PC-3 (cell line): ENCODE data around the gene ZNF831. TPM values are rescaled to one million over a fixed set of nuclear protein-coding genes. Genes with fewer than 3 reads are reported as not detected.
A peak's percentile ranks its signal among the peaks of the same experiment; 100 is the strongest.

Source experiments
- ATAC-seq: fragments of 200-7000 bp; cut with Tn5 transposase; 2 replicates; pipeline ENCODE4 v1.9.1; 2020; ENCODE audit warnings: mild to moderate bottlenecking, moderate library complexity
- BruUV-seq: library from RNA; stranded (reverse); fragments of 400-500 nt; replicated peaks from 2 replicates; lab custom pipeline; 2021; lab: Mats Ljungman, UMichigan
- CTCF ChIA-PET: fragments of 300-600 bp; sonication (Branson Sonifier 250); formaldehyde crosslinking; loops from one replicate; lab custom pipeline; 2022; ENCODE audit warnings: antibody characterized with exemption; lab: Charles Lee
- POLR2A ChIA-PET: fragments of 300-600 bp; sonication (Branson Sonifier 250); formaldehyde crosslinking; loops from one replicate; lab custom pipeline; 2022; ENCODE audit warnings: antibody characterized with exemption; ENCODE audit not compliant: unreplicated experiment; lab: Charles Lee
- DNase-seq: peaks from one replicate; pipeline ENCODE4 v3.0.0-alpha.2; 2015
- H2AFZ ChIP-seq: fragments of 300-600 bp; sonication (generic); 2 replicates; pipeline ENCODE4 v1.6.0; 2016; ENCODE audit warnings: antibody characterized with exemption, low read length
- H3F3A ChIP-seq: fragments of 300-600 bp; sonication (generic); one replicate; pipeline ENCODE4 v1.6.0; 2017; ENCODE audit warnings: antibody characterized with exemption, low read length, control low read depth, mild to moderate bottlenecking; ENCODE audit not compliant: unreplicated experiment
- H3K27ac ChIP-seq: fragments of 300-600 bp; sonication (generic); 2 replicates; pipeline ENCODE4 v1.5.1; 2016; ENCODE audit warnings: mild to moderate bottlenecking, low read length
- H3K27me3 ChIP-seq: fragments of 300-600 bp; sonication (generic); 2 replicates; pipeline ENCODE4 v1.6.1; 2016; ENCODE audit warnings: low read length, mixed read lengths
- H3K36me3 ChIP-seq: fragments of 300-600 bp; sonication (generic); 2 replicates; pipeline ENCODE4 v1.6.1; 2016; ENCODE audit warnings: low read depth, mixed run types, low read length, mixed read lengths
- H3K4me1 ChIP-seq: fragments of 300-600 bp; sonication (generic); 2 replicates; pipeline ENCODE4 v1.5.1; 2016; ENCODE audit warnings: low read length; ENCODE audit not compliant: insufficient read depth
- H3K4me2 ChIP-seq: fragments of 300-600 bp; sonication (generic); 2 replicates; pipeline ENCODE4 v1.6.0; 2016; ENCODE audit warnings: low read length
- H3K4me3 ChIP-seq: fragments of 300-600 bp; sonication (generic); 2 replicates; pipeline ENCODE4 v1.5.1; 2016; ENCODE audit warnings: mild to moderate bottlenecking, low read length, mixed read lengths
- H3K79me2 ChIP-seq: fragments of 300-600 bp; sonication (generic); 2 replicates; pipeline ENCODE4 v1.6.1; 2017; ENCODE audit warnings: low read length, mixed read lengths
- H3K9ac ChIP-seq: fragments of 300-600 bp; sonication (generic); 2 replicates; pipeline ENCODE4 v1.6.0; 2016; ENCODE audit warnings: mild to moderate bottlenecking, low read length
- H3K9me2 ChIP-seq: fragments of 300-600 bp; sonication (generic); replicated peaks from 2 replicates; pipeline ENCODE4 v1.6.1; 2016; ENCODE audit warnings: mixed run types, low read length, mixed read lengths
- H3K9me3 ChIP-seq: fragments of 300-600 bp; sonication (generic); 2 replicates; pipeline ENCODE4 v1.6.1; 2016; ENCODE audit warnings: low read length, mixed read lengths
- H4K20me1 ChIP-seq: fragments of 300-600 bp; sonication (generic); 2 replicates; pipeline ENCODE4 v1.6.1; 2016; ENCODE audit warnings: low read length, mixed read lengths
- EZH2 ChIP-seq: fragments of 300-600 bp; sonication (generic); IDR thresholded peaks from one replicate; pipeline ENCODE4 v1.6.1; 2017; ENCODE audit warnings: antibody characterized with exemption, mild to moderate bottlenecking, low read length; ENCODE audit not compliant: unreplicated experiment
- EZH2phosphoT487 ChIP-seq: fragments of 300-600 bp; sonication (generic); IDR thresholded peaks from 2 replicates; pipeline ENCODE4 v1.6.1; 2018; ENCODE audit warnings: mild to moderate bottlenecking, antibody characterized with exemption, low read length, borderline replicate concordance
- intact Hi-C: fragments of 100-400 bp; cut with micrococcal nuclease; formaldehyde crosslinking; loops from 2 replicates; pipeline ENCODE4 v1.9.0; 2023
- total RNA-seq: library from RNA; depleted of rRNA; stranded (reverse); fragments of >200 nt; gene quantifications from 2 replicates; pipeline ENCODE4 v1.2.3, GENCODE V29; 2014
- TF ChIP-seq, protein P1 (sequence below): fragments of 300-600 bp; sonication (generic); conservative IDR thresholded peaks from 2 replicates; pipeline ENCODE4 v1.5.1; 2017; ENCODE audit warnings: antibody characterized with exemption, low read depth, mild to moderate bottlenecking, low read length

Gene ZNF831
- total RNA-seq, 1 experiment from 2014 or later = not detected

DNA sequence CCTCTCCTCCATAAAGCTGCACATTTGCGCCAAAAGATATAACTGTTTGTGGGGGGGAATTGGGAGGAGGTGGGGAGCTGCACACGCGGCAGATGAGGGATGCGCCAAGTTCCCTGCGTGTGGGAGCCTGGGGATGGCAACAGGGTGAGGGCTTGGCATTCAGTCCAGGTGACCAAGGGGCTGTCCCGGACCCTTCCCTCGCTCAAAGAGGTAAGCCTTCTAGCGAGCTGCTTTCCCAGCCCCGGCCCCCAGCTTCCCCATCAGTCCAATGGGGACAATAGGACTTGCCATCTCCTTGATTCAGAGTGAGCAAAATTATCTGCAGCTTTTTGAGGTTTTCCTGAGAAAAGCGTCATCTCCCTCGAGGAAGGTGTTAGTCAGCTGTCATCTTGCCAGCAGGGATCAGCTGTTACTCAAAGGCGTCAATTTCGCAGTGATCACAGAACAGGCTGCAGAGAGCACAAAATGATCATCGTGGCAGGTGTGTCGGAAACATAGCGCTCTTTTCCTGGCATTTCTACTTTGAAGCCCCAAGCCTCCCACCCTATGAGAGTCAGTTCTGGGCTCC is 21.3 kb downstream of the ZNF831 start:
- ATAC-seq (no peak), DNase-seq (peak; percentile 25)
- Histone ChIP-seq H3K27me3 (peaks cover 68% of the 10 kb centered on the region), H3F3A (no peaks in the 10 kb centered on the region), H3K79me2 (no peaks in the 10 kb centered on the region), H3K4me1 (no peaks in the 10 kb centered on the region), H3K9me2 (no peaks in the 10 kb centered on the region), H3K9me3 (no peaks in the 10 kb centered on the region), H3K27ac (no peak overlapping the region), H4K20me1 (no peaks in the 10 kb centered on the region), H3K4me2 (no peak overlapping the region), H2AFZ (no peak overlapping the region), H3K36me3 (no peaks in the 10 kb centered on the region), H3K9ac (no peak overlapping the region), H3K4me3 (no peak overlapping the region)
- CTCF ChIA-PET = no interaction called here
- intact Hi-C loops = no loop called here
- no TSS peak for BruUV-seq
- POLR2A ChIA-PET = no interaction called here
- TF ChIP-seq, protein P1, sequence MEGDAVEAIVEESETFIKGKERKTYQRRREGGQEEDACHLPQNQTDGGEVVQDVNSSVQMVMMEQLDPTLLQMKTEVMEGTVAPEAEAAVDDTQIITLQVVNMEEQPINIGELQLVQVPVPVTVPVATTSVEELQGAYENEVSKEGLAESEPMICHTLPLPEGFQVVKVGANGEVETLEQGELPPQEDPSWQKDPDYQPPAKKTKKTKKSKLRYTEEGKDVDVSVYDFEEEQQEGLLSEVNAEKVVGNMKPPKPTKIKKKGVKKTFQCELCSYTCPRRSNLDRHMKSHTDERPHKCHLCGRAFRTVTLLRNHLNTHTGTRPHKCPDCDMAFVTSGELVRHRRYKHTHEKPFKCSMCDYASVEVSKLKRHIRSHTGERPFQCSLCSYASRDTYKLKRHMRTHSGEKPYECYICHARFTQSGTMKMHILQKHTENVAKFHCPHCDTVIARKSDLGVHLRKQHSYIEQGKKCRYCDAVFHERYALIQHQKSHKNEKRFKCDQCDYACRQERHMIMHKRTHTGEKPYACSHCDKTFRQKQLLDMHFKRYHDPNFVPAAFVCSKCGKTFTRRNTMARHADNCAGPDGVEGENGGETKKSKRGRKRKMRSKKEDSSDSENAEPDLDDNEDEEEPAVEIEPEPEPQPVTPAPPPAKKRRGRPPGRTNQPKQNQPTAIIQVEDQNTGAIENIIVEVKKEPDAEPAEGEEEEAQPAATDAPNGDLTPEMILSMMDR = no peak
- TF ChIP-seq EZH2phosphoT487 = no peak
- no peak for TF ChIP-seq EZH2

DNA sequence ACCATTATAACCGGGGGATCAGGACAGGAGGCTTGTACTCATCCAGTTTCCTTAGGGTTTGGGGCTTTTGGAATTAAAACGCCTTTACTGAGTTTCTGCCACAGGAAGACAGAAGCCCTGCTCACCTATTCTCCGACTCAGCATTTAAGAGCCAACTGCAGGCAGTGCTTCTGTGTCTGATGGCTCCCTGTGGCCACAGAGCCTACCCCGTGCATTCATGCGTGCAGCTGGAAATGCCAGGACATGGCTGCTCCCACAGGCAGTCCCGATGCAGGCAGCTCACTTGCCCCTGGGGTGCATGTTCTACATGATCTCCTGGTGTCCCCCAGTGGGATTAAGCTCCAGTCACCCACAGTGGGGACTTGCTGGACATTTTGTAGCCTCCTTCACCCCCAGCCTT is 22.2 kb downstream of the ZNF831 start:
- CTCF ChIA-PET = no interaction called here

GRCh38 chr20:59190466-59190865 is 26.8 kb downstream of the ZNF831 start:
- Histone ChIP-seq H3K9ac (no peak overlapping the region), H3K27me3 (peaks cover 86% of the 10 kb centered on the region), H2AFZ (no peak overlapping the region), H4K20me1 (no peaks in the 10 kb centered on the region), H3K4me1 (no peaks in the 10 kb centered on the region), H3F3A (no peaks in the 10 kb centered on the region), H3K4me2 (no peak overlapping the region), H3K79me2 (no peaks in the 10 kb centered on the region), H3K9me3 (no peaks in the 10 kb centered on the region), H3K9me2 (no peaks in the 10 kb centered on the region), H3K27ac (no peak overlapping the region), H3K4me3 (no peak overlapping the region), H3K36me3 (no peaks in the 10 kb centered on the region)
- DNase-seq (no peak), ATAC-seq (no peak)
- TF ChIP-seq, protein P1 = no peak
- TF ChIP-seq EZH2 (no peak), EZH2phosphoT487 (no peak)
- no TSS peak for BruUV-seq
- CTCF ChIA-PET = no interaction called here
- POLR2A ChIA-PET = no interaction called here
- intact Hi-C loops = no loop called here

More for the DNA sequence above, 22.2 kb downstream of the ZNF831 start:
- Histone ChIP-seq H3K9me3 (no peaks in the 10 kb centered on the region), H3K27me3 (peaks cover 76% of the 10 kb centered on the region), H3K36me3 (no peaks in the 10 kb centered on the region), H3F3A (no peaks in the 10 kb centered on the region), H4K20me1 (no peaks in the 10 kb centered on the region), H3K4me2 (no peak overlapping the region), H3K9ac (no peak overlapping the region), H3K9me2 (no peaks in the 10 kb centered on the region), H3K4me1 (no peaks in the 10 kb centered on the region), H2AFZ (no peak overlapping the region), H3K4me3 (no peak overlapping the region), H3K79me2 (no peaks in the 10 kb centered on the region), H3K27ac (no peak overlapping the region)
- ATAC-seq (no peak), DNase-seq (no peak)
- POLR2A ChIA-PET = no interaction called here
- BruUV-seq = no TSS peak
- TF ChIP-seq EZH2phosphoT487 = no peak
- TF ChIP-seq, protein P1 = no peak
- intact Hi-C loops = no loop called here
